Activated T-cell treated with anti-CD3 and anti-CD28 coated beads for 24 hours (primary cell): Measurements from ENCODE around the gene PIK3CG.
"Not testable (repeated sequence)": the region's sequence is repeated elsewhere in the genome, so short reads cannot be mapped to it uniquely, and the experiment has no call there.

ENCODE experiments used
- DNase-seq: peaks from one replicate; pipeline ENCODE4 v3.0.0-alpha.2; 2020; ENCODE audit warnings: low read depth

The PIK3CG gene

DNA sequence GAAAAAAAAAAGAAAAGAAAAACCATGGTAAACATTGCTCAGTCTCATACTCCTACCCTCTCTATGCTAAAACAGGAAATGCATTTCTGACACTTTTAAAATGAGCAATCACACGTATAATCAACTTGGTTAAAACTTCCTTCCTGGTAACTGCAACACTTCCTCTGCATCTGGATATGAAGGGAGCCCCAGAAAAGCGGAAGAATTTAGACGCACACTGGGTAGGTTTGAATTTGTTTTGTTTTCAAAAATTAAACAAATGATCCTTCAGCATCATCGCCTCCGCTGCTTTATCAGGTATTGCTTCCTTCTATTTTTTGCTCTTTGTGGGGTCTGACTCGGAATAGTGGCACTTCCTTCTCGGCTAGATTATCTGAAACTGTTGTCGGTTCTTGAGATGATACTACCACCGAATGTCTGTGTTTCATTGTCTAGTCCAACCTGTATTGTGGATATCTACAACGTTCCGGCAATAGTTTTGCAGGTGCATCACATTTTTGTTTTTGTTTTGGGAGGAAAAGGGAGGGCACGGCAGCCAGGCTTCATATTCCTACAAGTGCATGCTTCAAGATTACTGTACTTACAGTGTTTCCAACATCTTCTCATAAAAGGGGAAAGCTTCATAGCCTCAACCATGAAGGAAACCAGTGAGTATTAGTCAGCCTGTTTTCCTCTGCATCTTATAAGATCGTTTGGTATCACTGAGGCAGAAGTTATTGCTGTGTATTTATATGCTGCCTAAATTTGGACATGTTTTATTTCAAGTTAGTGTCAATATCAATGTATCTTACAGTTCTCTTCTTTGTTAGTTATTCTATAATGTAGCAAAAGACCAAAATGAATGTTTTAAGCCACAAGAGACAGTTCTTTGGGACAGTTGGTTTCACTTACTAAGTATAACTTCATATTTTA, at the start of gene PIK3CG:
Gene PIK3CG (plus strand): TSS at position 153 of the 912 bp plus-strand sequence. CDS start 2,280 bp downstream, outside the sequence.
- no peak for DNase-seq

DNA sequence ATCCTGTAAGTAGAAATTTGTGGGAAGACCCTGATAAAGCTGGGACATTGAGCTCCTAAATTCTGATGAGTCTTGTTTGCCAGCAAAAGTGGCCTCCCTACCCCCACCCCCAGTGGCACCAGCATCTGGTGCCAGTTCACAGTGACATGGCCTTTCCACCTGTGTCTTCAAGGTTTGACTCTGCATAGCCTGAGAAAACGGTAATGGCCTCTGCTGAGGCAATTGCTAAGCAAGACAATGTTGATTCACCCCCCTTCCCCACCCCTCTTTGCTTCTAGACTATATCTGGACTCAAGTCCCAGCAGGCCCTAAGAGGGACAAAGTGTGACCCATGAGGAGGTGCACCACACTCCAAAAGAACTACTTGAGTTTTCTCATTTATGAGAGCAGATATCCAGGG, 48.0 kb upstream of the PIK3CG start:
- DNase-seq: no peak

DNA sequence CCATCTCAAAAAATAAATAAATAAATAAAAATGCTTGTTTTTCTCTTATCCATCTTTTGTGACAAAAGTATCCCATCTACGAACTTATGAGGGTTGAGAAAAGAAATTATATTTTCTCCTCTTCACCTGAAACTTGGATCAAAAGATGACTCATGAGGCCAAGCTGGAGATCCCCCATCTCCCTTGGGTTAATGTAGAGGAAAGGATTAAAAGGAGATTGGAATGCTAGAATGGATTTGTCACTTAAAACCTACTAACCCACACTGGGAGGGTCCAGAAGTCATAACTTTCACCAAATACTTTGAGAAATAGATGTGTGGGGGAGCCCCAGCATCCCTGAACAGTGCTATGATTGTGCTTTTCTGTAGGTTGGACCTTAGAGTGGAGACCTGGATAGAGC, 46.3 kb upstream of the PIK3CG start:
- DNase-seq: no peak

- DNase-seq: no peak
Measured at GRCh38 chr7:106819546-106819945, 45.5 kb upstream of the PIK3CG start.

GRCh38 chr7:106820321-106821217, 44.5 kb upstream of the PIK3CG start:
- no peak for DNase-seq

DNA sequence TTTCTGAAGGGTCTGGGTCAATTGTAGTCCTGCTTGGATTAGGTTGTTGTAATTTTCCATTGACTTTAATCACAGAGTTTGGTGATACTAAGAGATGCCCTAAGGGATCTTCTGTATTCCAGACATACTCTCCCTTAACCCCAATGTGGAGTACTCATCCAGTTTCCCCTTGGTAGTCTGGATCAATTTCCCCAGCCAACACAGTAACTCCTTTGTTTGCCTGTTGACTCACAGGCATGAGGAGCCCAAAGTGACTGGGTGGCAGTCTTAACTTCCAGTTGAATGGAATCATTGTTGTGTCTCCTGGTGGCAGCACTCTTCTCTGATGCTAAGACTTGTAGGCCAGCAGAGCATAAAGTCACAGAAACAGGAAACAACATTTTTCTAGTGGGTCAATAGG, 41.5 kb upstream of the PIK3CG start:
- no peak for DNase-seq

DNA sequence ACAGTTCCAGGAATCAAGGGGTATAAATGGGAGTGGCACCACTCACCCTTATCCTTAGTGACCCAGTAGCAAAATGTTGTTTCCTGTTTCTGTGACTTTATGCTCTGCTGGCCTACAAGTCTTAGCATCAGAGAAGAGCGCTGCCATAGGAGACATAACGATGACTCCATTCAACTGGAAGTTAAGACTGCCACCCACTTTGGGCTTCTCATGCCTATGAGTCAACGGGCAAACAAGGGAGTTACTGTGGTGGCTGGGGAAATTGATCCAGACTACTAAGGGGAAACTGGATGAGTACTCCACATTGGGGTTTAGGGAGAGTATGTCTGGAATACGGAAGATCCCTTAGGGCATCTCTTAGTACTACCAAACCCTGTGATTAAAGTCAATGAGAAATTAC, 40.6 kb upstream of the PIK3CG start:
- no peak for DNase-seq

GRCh38 chr7:106827626-106828025, 37.5 kb upstream of the PIK3CG start:
- no peak for DNase-seq

- DNase-seq: no peak
Measured at GRCh38 chr7:106829496-106829895, 35.6 kb upstream of the PIK3CG start.

DNA sequence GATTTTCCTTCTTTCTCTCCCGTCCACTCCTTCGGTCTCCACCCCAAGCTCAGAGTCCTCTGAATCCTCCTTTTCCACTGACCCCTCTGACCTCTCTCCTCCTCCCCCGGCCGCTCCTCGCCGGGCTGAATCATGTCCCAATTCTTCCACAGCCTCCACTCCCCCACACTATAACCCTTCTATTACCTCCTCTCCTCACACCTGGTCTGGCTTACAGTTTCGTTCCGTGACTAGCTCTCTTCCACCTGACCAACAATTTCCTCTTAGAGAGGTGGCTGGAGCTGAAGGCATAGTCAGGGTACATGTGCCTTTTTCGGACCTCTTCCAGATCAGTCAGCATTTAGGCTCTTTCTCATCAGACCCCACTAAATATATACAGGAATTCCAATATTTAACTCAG, 34.2 kb upstream of the PIK3CG start:
- DNase-seq: not testable (repeated sequence)

DNA sequence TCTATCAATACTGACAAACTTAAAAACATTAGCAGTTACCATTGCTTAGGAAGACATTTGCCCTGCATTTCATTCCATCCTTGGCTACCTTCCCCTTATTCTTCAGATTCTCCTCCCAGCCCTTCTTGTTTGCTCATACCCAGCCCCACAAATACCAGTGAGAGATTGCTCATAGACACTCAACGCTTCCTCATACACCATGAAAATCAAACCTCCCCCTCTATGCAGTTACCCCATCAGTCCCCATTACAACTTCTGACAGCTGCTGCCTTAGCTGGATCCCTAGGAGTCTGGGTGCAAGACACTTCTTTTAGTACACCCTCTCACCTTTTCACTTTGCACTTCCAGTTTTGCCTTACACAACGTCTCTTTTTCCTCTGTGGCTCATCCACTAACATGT, 28.3 kb upstream of the PIK3CG start:
- DNase-seq: no peak

DNA sequence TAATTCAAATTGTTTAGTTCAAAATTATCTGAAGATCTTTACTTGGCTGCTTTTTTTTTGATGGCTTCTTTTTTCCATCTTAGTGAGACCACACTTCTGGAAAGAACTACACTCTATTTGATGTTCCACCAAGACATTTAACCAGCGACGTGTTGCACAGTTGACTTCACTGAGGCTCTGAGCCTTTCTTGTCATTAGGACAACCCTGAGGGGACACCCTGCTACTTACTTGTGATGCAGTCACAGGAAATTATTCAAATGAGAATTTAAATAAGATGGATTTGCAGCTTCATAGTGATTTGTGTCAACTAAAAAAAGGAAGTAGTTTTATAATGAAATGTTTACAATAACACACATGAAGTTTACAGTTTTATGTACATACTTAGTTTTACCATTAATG, 25.6 kb upstream of the PIK3CG start:
- DNase-seq: no peak

DNA sequence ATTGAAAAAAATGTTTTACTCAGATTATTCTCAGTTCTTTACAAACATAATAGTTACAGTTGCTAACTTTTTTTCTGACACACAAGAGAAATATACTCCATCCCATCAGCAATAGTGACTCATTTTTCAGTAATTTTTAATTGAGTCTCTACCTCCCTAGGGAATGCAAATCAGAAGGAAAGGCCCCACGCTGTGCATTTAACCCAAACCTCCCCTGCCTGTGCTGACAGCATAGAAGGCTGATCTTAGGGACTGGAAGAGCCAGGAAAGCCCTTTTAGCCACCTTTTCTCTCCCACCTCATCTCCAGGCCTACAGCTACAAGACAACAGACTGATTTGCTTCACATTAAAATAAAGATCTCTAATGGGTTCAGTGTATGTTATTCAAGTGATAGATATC, 24.7 kb upstream of the PIK3CG start:
- DNase-seq: no peak

- DNase-seq: no peak
Measured at GRCh38 chr7:106841896-106842390, 23.1 kb upstream of the PIK3CG start.

DNA sequence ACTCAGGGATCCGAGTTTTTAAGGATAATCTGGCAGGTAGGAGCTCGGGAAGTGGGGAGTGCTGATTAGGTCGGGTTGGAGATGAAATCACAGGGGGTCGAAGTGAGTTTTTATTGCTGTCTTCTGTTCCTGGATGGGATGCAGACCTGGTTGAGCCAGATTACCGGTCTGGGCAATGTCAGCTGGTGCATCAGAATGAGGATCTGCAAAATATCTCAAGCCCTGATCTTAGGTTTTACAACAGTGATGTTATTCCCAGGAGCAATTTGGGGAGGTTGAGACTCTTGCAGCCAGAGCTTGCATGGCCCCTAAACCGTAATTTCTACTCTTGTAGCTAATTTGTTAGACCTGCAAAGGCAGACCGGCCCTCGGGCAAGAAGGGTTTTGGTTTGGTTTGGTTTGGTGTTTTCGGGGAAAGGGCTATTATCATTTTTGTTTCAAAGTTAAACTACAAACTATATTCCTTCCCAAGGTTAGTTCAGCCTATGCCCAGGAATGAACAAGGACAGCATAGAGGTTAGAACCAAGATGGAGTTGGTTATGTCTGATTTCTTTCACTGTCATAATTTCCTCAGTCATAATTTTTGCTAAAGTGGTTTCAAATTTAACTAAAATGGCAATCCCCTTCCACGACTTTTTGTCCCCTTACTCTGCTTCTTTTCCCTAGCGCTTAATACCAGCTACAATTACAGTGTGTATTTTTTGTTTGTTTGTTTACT, 20.6 kb upstream of the PIK3CG start:
- DNase-seq: no peak

- no peak for DNase-seq
Measured at GRCh38 chr7:106848049-106848448, 17.0 kb upstream of the PIK3CG start.

GRCh38 chr7:106848851-106849442, 16.1 kb upstream of the PIK3CG start:
- no peak for DNase-seq

DNA sequence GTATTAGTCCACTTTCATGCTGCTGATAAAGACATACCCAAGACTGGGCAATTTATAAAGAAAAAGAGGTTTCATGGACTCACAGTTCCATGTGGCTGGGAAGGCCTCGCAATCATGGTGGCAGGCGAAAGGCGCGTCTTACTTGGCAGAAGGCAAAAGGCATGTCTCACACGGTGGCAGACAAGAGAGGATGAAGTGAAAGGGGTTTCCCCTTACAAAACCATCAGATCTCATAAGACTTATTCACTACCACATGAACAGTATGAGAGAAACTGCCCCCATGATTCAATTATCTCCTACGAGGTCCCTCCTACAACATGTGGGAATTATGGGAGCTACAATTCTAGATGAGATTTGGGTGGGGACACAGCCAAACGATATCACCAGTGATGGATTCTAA, 13.4 kb upstream of the PIK3CG start:
- DNase-seq: not testable (repeated sequence)

DNA sequence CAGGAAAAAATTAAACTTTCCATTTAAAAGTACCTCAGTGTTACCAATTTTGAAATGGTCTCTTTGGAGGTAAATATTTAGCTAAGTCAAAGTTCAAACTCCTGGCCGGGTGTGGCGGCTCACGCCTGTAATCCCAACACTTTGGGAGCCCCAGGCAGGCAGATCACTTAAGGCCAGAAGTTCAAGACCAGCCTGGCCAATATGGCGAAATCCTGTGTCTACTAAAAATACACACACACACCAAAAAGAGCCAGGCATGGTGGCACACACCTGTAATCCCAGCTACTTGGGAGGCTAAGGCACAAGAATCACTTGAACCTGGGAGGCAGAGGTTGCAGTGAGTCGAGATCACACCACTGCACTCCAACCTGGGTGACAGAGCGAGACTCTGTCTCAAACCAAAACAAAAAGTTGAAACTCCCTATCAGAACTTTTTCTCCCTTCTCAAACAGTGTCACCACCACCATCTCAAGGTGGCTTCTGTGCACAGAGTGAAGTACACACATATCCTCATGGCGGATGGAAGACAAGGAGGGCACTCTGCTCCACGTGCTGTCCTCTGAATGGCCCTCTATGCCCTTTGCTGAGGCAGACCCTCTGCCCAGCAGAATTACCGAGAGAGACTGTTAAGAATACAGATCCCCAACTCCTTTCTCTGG, 11.7 kb upstream of the PIK3CG start:
- DNase-seq: no peak

DNA sequence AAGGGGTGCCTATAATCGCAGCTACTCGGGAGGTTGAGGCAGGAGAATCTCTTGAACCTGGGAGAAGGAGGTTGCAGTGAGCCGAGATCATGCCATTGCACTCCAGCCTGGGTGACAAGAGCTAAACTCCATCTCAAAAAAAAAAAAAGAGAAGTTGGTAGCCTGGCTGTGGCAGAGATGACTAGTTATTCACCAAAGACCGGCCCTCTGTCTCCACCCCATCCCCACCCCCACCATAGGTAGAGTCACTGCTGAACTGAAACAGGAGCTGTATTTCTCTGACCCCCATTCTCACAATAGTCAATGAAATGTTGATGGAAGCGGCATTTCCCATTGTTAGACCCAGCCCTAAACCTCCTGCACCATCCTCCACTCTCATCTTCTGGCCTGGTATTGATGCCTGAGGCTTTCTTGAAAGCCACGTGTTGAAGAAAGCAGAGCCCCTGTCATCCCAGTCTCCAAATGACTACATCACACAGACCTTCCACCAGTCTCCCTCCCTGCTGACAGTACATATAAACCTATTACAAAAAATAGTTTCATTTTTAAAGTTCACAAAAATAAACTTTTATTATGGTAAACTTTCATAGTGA, 9.4 kb upstream of the PIK3CG start:
- DNase-seq: no peak
